Effector memory CD8-positive, alpha-beta T cell (primary cell): ENCODE measurements around the gene INPP4A.

Experiments
- ATAC-seq: fragments of 150-1000 bp; cut with Tn5 transposase; replicated peaks from 2 replicates; pipeline ENCODE4 v1.10.0; 2021; ENCODE audit warnings: mild to moderate bottlenecking, moderate library complexity
- DNase-seq, 3 experiments: peaks; one replicate each; pipeline ENCODE4 v3.0.0; 2021
- H3K27ac Mint-ChIP-seq, 2 donors: one replicate each; pipeline ENCODE4 v1.8.0; 2022; ENCODE audit warnings: mild to moderate bottlenecking in 2 of 2, mixed read lengths in 2 of 2, moderate library complexity in 2 of 2
- H3K27me3 Mint-ChIP-seq, 2 donors: one replicate each; pipeline ENCODE4 v1.8.0; 2022; ENCODE audit warnings: mixed read lengths in 2 of 2
- H3K36me3 Mint-ChIP-seq: one replicate; pipeline ENCODE4 v1.8.0; 2022; ENCODE audit warnings: mild to moderate bottlenecking, moderate library complexity, mixed read lengths; ENCODE audit not compliant: insufficient read depth
- H3K4me1 Mint-ChIP-seq, 2 donors: one replicate each; pipeline ENCODE4 v1.8.0; 2022; ENCODE audit warnings: low read depth in 2 of 2, mixed read lengths in 2 of 2
- H3K4me3 Mint-ChIP-seq, 2 donors: one replicate each; pipeline ENCODE4 v1.8.0; 2022; ENCODE audit warnings: mild to moderate bottlenecking in 2 of 2, mixed read lengths in 2 of 2, moderate library complexity in 2 of 2
- H3K9me3 Mint-ChIP-seq, 2 donors: one replicate each; pipeline ENCODE4 v1.8.0; 2022; ENCODE audit warnings: mixed read lengths in 2 of 2

The INPP4A gene

GRCh38 chr2:98469862-98470544, 25.3 kb downstream of the INPP4A start:
- peak overlapping the region; percentile 93 to 96 for H3K27ac Mint-ChIP-seq
- no peaks in the 10 kb centered on the region for H3K9me3 Mint-ChIP-seq
- H3K4me3 Mint-ChIP-seq = peak overlapping the region; percentile 73 to 83
- peaks cover 80 to 87% of the 10 kb centered on the region in 2 donors for H3K4me1 Mint-ChIP-seq
- ATAC-seq = no peak
- no peak for DNase-seq
- H3K36me3 Mint-ChIP-seq = peaks cover 39% of the 10 kb centered on the region
- no peaks in the 10 kb centered on the region for H3K27me3 Mint-ChIP-seq

- DNase-seq = no peak
- Mint-ChIP-seq H3K36me3 (peaks cover 33% of the 10 kb centered on the region), H3K4me1 (peaks cover 76 to 88% of the 10 kb centered on the region in 2 donors), H3K4me3 (peak overlapping the region; percentile 73 to 83), H3K27ac (peak overlapping the region; percentile 93 to 96), H3K9me3 (no peaks in the 10 kb centered on the region), H3K27me3 (no peaks in the 10 kb centered on the region)
- ATAC-seq = no peak
Measured at GRCh38 chr2:98470851-98471255, 26.2 kb downstream of the INPP4A start.

DNA sequence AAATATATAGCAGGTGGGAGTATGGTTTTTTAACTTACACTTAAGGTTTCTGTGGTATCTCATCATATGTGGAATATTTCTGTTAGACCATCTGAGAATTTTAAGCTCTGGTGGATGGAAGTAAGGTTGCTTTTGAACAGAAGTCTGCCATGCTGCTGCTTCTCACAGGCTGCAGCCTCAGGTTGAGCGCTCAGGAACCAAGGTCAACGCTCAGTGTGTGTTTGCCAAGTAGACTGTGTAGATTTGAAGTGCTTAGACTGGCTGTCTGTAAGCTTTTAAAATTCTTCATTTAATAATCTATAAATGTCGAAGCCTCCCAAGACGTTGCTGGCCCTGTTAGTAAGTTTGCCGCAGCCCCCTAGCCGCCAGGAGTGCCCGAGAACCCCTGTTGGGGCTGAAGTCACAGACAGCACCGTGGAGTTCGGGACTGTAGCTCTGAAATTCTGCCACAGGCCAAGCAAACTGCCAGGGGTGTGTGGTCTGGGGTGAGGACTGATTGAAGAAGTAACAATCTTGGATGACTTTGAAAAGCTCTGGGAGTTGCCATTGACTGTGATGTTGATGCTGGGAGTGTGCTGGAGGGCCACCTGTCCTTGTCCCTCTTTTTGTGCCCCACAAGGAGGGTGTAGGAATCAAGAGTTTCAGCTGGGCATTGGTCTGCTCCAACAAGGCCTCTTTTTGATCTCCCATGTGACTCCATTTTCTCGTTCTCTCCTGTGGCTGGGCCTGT, 26.9 kb downstream of the INPP4A start:
- peaks cover 32% of the 10 kb centered on the region for H3K36me3 Mint-ChIP-seq
- H3K4me3 Mint-ChIP-seq = peak overlapping the region; percentile 73 to 83
- H3K27ac Mint-ChIP-seq = peak overlapping the region; percentile 93 to 96
- no peaks in the 10 kb centered on the region for H3K9me3 Mint-ChIP-seq
- ATAC-seq (no peak), DNase-seq (no peak)
- no peaks in the 10 kb centered on the region for H3K27me3 Mint-ChIP-seq
- H3K4me1 Mint-ChIP-seq = peaks cover 76 to 88% of the 10 kb centered on the region in 2 donors

DNA sequence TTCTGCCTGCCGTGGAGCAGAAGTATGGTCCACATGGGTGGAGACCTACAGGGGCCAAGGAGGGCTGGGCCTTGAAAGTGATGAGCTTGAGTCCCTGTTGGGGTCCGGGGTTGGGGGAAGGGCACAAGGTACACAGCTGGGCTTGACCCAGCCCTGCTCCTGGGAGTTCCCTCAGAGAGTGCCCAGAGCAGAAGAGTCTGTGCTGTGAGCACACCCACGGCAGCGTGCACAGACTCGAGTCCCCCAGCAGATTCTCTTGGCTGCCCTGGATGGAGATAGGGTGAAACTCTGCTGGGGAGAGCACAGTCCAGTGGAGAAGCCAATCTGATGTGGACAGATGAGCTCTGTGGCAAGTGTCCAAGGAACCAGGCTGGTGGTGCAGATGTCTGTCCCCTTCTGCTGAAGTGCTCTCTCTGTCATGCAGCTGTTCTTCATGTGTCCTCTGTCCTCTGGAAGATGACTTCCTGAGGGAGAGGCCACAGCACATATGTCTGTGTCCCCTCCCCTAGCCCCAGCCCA, 27.5 kb downstream of the INPP4A start:
- Mint-ChIP-seq H3K4me3 (peak overlapping the region; percentile 73 to 83), H3K27me3 (no peaks in the 10 kb centered on the region), H3K4me1 (peaks cover 76 to 88% of the 10 kb centered on the region in 2 donors), H3K36me3 (peaks cover 27% of the 10 kb centered on the region), H3K27ac (peak overlapping the region; percentile 93 to 96), H3K9me3 (no peaks in the 10 kb centered on the region)
- ATAC-seq (no peak), DNase-seq (no peak)

- Mint-ChIP-seq H3K27me3 (no peaks in the 10 kb centered on the region), H3K4me3 (peak overlapping the region; percentile 73 to 83), H3K27ac (peak overlapping the region; percentile 93 to 96), H3K4me1 (peaks cover 81 to 92% of the 10 kb centered on the region in 2 donors), H3K9me3 (no peaks in the 10 kb centered on the region), H3K36me3 (peaks cover 24% of the 10 kb centered on the region)
- ATAC-seq (no peak), DNase-seq (no peak)
Measured at GRCh38 chr2:98472961-98473746, 28.5 kb downstream of the INPP4A start.

DNA sequence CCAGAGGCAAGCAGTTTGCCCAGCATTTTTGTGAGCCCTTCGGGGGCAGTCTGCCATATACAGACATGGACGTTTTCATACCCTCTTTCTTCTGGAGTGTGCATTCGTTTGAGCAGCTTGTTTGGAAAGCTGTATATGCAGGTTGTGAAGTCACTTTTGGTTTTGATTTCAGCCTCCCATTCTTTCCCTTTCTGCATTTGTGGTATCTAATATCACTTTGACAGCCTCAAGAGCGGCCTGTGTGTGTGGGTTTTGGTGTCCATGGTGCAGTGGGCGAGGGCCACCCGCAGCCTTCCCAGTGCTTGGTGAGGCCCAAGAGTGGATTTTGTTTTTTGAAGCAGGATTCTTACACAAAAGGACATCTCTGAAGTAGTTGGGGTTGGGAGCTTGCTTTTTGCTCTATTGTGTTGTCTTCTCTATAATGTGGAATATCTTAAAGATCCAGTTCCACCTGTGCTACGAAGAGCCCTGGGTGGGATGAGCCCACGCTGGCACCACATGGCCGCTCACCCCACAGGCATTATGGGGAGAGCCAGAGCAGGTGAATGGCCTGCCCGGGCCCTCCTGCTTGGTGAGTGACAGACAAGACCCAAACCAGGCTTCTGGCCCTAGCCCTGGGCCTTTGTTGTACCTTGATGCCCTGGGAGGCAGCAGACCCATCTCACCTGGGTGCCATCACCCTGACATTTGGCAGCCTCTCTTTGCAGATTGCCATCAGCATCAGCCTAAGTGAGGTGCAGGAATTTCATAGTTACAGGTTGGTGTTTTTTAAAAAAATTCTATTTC, 29.5 kb downstream of the INPP4A start:
- ATAC-seq = peak; percentile 67
- Mint-ChIP-seq H3K4me3 (peak overlapping the region; percentile 73 to 83), H3K4me1 (peaks cover 81 to 94% of the 10 kb centered on the region in 2 donors), H3K27ac (peak overlapping the region; percentile 93 to 96), H3K9me3 (no peaks in the 10 kb centered on the region), H3K36me3 (peaks cover 27% of the 10 kb centered on the region), H3K27me3 (no peaks in the 10 kb centered on the region)
- no peak for DNase-seq

GRCh38 chr2:98474979-98475632, 30.4 kb downstream of the INPP4A start:
- Mint-ChIP-seq H3K4me1 (peaks cover 84 to 95% of the 10 kb centered on the region in 2 donors), H3K27ac (peak overlapping the region; percentile 93 to 96), H3K27me3 (no peaks in the 10 kb centered on the region), H3K9me3 (no peaks in the 10 kb centered on the region), H3K36me3 (peaks cover 23% of the 10 kb centered on the region), H3K4me3 (peak overlapping the region; percentile 28 to 73)
- ATAC-seq (no peak), DNase-seq (no peak)

DNA sequence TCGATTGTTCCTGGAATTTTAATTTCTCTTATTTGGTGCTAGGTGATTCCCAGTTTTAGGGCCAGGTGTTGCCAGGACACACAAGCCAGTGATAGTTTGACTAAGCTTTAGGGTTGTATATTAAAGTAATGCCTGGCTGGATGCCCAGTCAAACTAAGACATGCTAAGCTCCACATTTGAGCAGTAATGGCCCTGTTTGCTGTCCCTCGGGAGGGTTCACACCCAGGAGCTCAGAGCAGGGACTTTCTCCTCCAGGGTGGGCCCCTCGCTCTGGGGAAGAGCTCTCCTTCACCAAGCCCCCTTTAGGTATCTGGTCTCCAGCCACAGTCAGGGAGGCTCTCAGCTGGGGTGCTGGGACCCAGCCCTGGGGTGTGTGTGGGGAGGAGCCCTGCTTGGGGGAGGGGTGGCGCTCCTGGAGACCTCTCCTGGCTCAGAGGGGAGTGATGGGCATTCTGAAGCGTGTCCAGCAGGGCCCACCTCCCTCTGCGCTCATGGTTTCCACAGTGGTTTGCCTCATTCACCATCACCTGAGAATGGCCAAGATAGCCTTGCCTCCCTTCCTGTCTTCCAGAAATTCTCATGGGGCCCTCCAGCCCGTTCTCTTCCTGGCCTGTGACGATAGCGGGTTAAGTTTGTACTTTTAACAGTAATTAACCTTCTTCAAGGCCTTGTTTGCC, 31.7 kb downstream of the INPP4A start:
- Mint-ChIP-seq H3K4me3 (peak overlapping the region in 1 of 2 donors; percentile 48), H3K27me3 (no peaks in the 10 kb centered on the region), H3K9me3 (no peaks in the 10 kb centered on the region), H3K4me1 (peaks cover 88 to 96% of the 10 kb centered on the region in 2 donors), H3K27ac (peak overlapping the region; percentile 93 to 96), H3K36me3 (peaks cover 23% of the 10 kb centered on the region)
- no peak for ATAC-seq
- no peak for DNase-seq

DNA sequence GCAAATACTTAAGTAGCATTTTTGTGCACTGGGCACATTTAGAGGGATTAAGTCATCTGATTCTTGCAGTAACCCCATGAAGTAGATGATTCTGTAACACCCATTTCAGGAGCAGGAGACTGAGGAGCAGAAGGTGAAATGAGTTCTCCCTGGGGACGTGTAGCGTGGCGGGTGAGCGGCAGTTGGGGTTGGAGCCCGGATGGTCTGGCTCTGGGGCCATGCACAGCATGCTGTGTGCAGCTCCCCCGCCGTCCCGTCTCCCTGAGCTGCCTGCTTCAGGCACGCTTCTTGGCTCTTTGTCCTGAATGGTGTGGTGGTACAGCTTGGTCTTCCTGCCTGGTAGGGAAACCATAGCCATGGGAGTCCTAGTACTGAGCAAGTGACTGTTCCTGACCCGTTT, 32.4 kb downstream of the INPP4A start:
- H3K4me3 Mint-ChIP-seq = peak overlapping the region in 1 of 2 donors; percentile 48

DNA sequence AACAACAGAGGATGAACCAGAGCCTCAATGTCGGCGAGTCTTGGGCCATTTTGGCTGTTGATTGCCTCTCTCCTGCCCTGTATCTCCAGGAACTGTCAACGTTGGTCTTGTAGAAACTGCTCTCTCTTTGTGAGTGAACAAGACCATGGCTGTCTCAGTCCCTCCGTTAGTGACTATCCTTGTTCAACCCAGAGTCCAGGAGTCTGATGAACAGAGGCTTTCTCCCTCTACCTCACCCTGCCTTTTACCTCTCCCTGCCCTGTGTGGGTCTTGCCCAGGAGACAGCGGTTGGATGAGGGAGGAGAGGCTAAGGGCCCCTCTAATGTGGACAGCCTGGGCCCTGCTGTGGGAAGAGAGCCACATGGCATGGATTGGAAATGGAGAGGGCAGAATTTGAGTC, 32.8 kb downstream of the INPP4A start:
- peaks cover 23% of the 10 kb centered on the region for H3K36me3 Mint-ChIP-seq
- H3K27ac Mint-ChIP-seq = peak overlapping the region; percentile 92 to 93
- peak overlapping the region; percentile 43 to 61 for H3K4me3 Mint-ChIP-seq
- H3K27me3 Mint-ChIP-seq = no peaks in the 10 kb centered on the region
- peaks cover 83 to 96% of the 10 kb centered on the region in 2 donors for H3K4me1 Mint-ChIP-seq
- ATAC-seq (no peak), DNase-seq (no peak)
- no peaks in the 10 kb centered on the region for H3K9me3 Mint-ChIP-seq

More for the DNA sequence above, 32.4 kb downstream of the INPP4A start:
- Mint-ChIP-seq H3K27me3 (no peaks in the 10 kb centered on the region), H3K4me1 (peaks cover 84 to 96% of the 10 kb centered on the region in 2 donors), H3K27ac (peak overlapping the region; percentile 93 to 96), H3K9me3 (no peaks in the 10 kb centered on the region), H3K36me3 (peaks cover 23% of the 10 kb centered on the region)
- ATAC-seq (no peak), DNase-seq (no peak)

- DNase-seq (no peak), ATAC-seq (no peak)
- Mint-ChIP-seq H3K36me3 (peaks cover 19% of the 10 kb centered on the region), H3K9me3 (no peaks in the 10 kb centered on the region), H3K4me3 (peak overlapping the region; percentile 43 to 61), H3K4me1 (peaks cover 82 to 96% of the 10 kb centered on the region in 2 donors), H3K27me3 (no peaks in the 10 kb centered on the region), H3K27ac (peak overlapping the region; percentile 92 to 93)
Measured at GRCh38 chr2:98478088-98478551, 33.5 kb downstream of the INPP4A start.

DNA sequence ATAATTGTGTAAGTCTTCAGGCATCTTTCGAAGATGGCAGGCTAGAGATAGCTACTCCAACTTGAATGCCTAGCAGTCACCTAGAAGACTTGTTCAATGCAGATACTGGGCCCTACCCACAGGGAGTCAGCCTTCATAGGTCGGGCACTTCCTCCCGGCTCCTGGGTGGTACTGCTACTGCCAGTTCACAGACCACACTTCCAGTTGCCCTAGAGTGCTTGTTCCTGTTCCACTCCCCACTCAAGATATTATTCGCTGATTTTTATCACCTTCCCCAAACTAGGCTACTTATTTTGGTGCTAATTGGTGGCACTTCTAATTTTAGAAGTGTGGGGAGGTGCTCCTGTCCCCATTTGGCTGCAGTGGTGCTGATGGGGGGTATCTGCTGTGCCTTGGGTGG, 34.2 kb downstream of the INPP4A start:
- ATAC-seq (peak; percentile 48), DNase-seq (no peak)
- no peaks in the 10 kb centered on the region for H3K27me3 Mint-ChIP-seq
- peaks cover 15% of the 10 kb centered on the region for H3K36me3 Mint-ChIP-seq
- peak overlapping the region; percentile 43 to 61 for H3K4me3 Mint-ChIP-seq
- H3K27ac Mint-ChIP-seq = peak overlapping the region; percentile 92 to 93
- H3K9me3 Mint-ChIP-seq = no peaks in the 10 kb centered on the region
- H3K4me1 Mint-ChIP-seq = peaks cover 83 to 96% of the 10 kb centered on the region in 2 donors
